IMR-90 (cell line): ENCODE results near the gene STAT3. TPM values are rescaled to one million over a fixed set of nuclear protein-coding genes. Genes with fewer than 3 reads are reported as not detected.

Experiments
- ATAC-seq: fragments of 200-7000 bp; cut with Tn5 transposase; 2 replicates; pipeline ENCODE4 v1.9.1; 2020; ENCODE audit warnings: low read depth, mild to moderate bottlenecking, moderate library complexity
- BruUV-seq: library from RNA; stranded (reverse); fragments of 400-500 nt; replicated peaks from 2 replicates; lab custom pipeline; 2021; lab: Mats Ljungman, UMichigan
- CTCF ChIA-PET: fragments of 300-600 bp; formaldehyde crosslinking; extraction: SDS; loops from one replicate; lab custom pipeline; 2021; ENCODE audit warnings: antibody characterized with exemption; lab: Yijun Ruan, JAX
- POLR2A ChIA-PET: fragments of 300-600 bp; sonication (Branson Sonifier 250); formaldehyde crosslinking; loops from one replicate; lab custom pipeline; 2022; ENCODE audit warnings: antibody characterized with exemption; ENCODE audit not compliant: unreplicated experiment; lab: Charles Lee
- DNase-seq: peaks from one replicate; pipeline ENCODE4 v3.0.0; 2013
- H2AFZ ChIP-seq: replicated peaks from 2 replicates; pipeline ENCODE3; 2013; ENCODE audit warnings: low read length, mild to moderate bottlenecking; ENCODE audit not compliant: poor library complexity
- H2AK5ac ChIP-seq: 2 replicates; pipeline ENCODE4 v1.6.1; 2013; ENCODE audit warnings: low read depth, low read length, inconsistent platforms
- H2AK9ac ChIP-seq: replicated peaks from 2 replicates; pipeline ENCODE3; 2013; ENCODE audit warnings: mild to moderate bottlenecking, low read depth, low read length, moderate library complexity; ENCODE audit not compliant: poor library complexity
- H2BK120ac ChIP-seq: 2 replicates; pipeline ENCODE4 v1.6.1; 2013; ENCODE audit warnings: low read depth, low read length, inconsistent platforms
- H2BK15ac ChIP-seq: 3 replicates; pipeline ENCODE4 v1.6.1; 2013; ENCODE audit warnings: low read depth, low read length, inconsistent platforms
- H2BK20ac ChIP-seq: 2 replicates; pipeline ENCODE4 v1.6.1; 2013; ENCODE audit warnings: low read depth, mild to moderate bottlenecking, inconsistent platforms, low read length, moderate library complexity
- H2BK5ac ChIP-seq: 2 replicates; pipeline ENCODE4 v1.6.1; 2013; ENCODE audit warnings: mild to moderate bottlenecking, low read depth, low read length, inconsistent platforms; ENCODE audit not compliant: poor library complexity, severe bottlenecking
- H3K14ac ChIP-seq: replicated peaks from 2 replicates; pipeline ENCODE4 v1.6.1; 2013; ENCODE audit warnings: low read depth, low read length, inconsistent platforms
- H3K18ac ChIP-seq: 2 replicates; pipeline ENCODE4 v1.6.1; 2013; ENCODE audit warnings: low read depth, low read length, control low read depth
- H3K23ac ChIP-seq: 2 replicates; pipeline ENCODE4 v1.6.1; 2013; ENCODE audit warnings: low read depth, low read length, inconsistent platforms
- H3K27ac ChIP-seq: 2 replicates; pipeline ENCODE4 v1.5.1; 2013; ENCODE audit warnings: mild to moderate bottlenecking, control low read depth, low read length; ENCODE audit not compliant: insufficient read depth
- H3K27me3 ChIP-seq: 2 replicates; pipeline ENCODE4 v1.6.1; 2013; ENCODE audit warnings: low read length; ENCODE audit not compliant: control insufficient read depth, insufficient read depth
- H3K36me3 ChIP-seq: 2 replicates; pipeline ENCODE4 v1.6.1; 2013; ENCODE audit warnings: low read length, mixed read lengths; ENCODE audit not compliant: control insufficient read depth, insufficient read depth
- H3K4ac ChIP-seq: 2 replicates; pipeline ENCODE4 v1.6.1; 2013; ENCODE audit warnings: low read depth, low read length, inconsistent platforms
- H3K4me1 ChIP-seq: 2 replicates; pipeline ENCODE4 v1.6.1; 2013; ENCODE audit warnings: low read length, mixed read lengths; ENCODE audit not compliant: control insufficient read depth, insufficient read depth
- H3K4me2 ChIP-seq: 2 replicates; pipeline ENCODE4 v1.6.1; 2013; ENCODE audit warnings: low read depth, mild to moderate bottlenecking, control low read depth, low read length, moderate library complexity
- H3K4me3 ChIP-seq: 2 replicates; pipeline ENCODE4 v1.5.1; 2013; ENCODE audit warnings: low read depth, mild to moderate bottlenecking, control low read depth, low read length, moderate library complexity; ENCODE audit not compliant: insufficient read depth
- H3K56ac ChIP-seq: 2 replicates; pipeline ENCODE4 v1.6.1; 2013; ENCODE audit warnings: low read length, inconsistent platforms; ENCODE audit not compliant: insufficient read depth; ENCODE audit errors: extremely low read depth
- H3K79me1 ChIP-seq, 2 experiments: 2 replicates each; pipeline ENCODE4 v1.6.1; 2013; ENCODE audit warnings: low read length in 2 of 2, inconsistent platforms in 1 of 2, low read depth in 1 of 2
- H3K9ac ChIP-seq: 2 replicates; pipeline ENCODE4 v1.6.1; 2013; ENCODE audit warnings: low read depth, low read length, control low read depth
- H3K9me1 ChIP-seq: 2 replicates; pipeline ENCODE4 v1.6.1; 2013; ENCODE audit warnings: low read length, inconsistent platforms; ENCODE audit not compliant: insufficient read depth
- H3K9me3 ChIP-seq: 2 replicates; pipeline ENCODE4 v1.6.1; 2013; ENCODE audit warnings: low read length; ENCODE audit not compliant: control insufficient read depth, insufficient read depth
- H4K20me1 ChIP-seq: 2 replicates; pipeline ENCODE4 v1.6.1; 2013; ENCODE audit warnings: low read length, inconsistent platforms; ENCODE audit not compliant: insufficient read depth
- H4K5ac ChIP-seq: 2 replicates; pipeline ENCODE4 v1.6.1; 2013; ENCODE audit warnings: mild to moderate bottlenecking, low read depth, low read length, control low read depth
- H4K8ac ChIP-seq, 2 experiments: 2 replicates each; pipeline ENCODE4 v1.6.1; 2013; ENCODE audit warnings: low read depth in 2 of 2, low read length in 2 of 2, control low read depth in 1 of 2, inconsistent platforms in 1 of 2
- H4K91ac ChIP-seq: 2 replicates; pipeline ENCODE4 v1.6.1; 2013; ENCODE audit warnings: low read depth, low read length, inconsistent platforms; ENCODE audit not compliant: insufficient read depth
- CHD1 ChIP-seq: IDR thresholded peaks from 2 replicates; pipeline ENCODE4 v1.6.1; 2012; ENCODE audit warnings: low read depth, low read length, improper control_type of control experiment
- FOS ChIP-seq: fragments of 150-350 bp; IDR thresholded peaks from 2 replicates; pipeline ENCODE4 v1.6.1; 2016; ENCODE audit warnings: low read depth, low read length
- MXI1 ChIP-seq: IDR thresholded peaks from 2 replicates; pipeline ENCODE4 v1.6.1; 2012; ENCODE audit warnings: low read depth, mild to moderate bottlenecking, low read length, moderate library complexity, borderline replicate concordance
- NFE2L2 ChIP-seq: fragments of 150-350 bp; IDR thresholded peaks from 2 replicates; pipeline ENCODE4 v1.6.1; 2016; ENCODE audit warnings: low read depth, mild to moderate bottlenecking, low read length
- RCOR1 ChIP-seq: IDR thresholded peaks from 2 replicates; pipeline ENCODE4 v1.6.1; 2012; ENCODE audit warnings: mild to moderate bottlenecking, low read length, improper control_type of control experiment; ENCODE audit not compliant: insufficient replicate concordance
- RFX5 ChIP-seq: IDR thresholded peaks from 2 replicates; pipeline ENCODE4 v1.8.0; 2012; ENCODE audit warnings: low read depth, mild to moderate bottlenecking, low read length, moderate library complexity
- USF2 ChIP-seq: fragments of 150-350 bp; IDR thresholded peaks from 2 replicates; pipeline ENCODE4 v1.6.1; 2017; ENCODE audit warnings: mild to moderate bottlenecking, antibody characterized with exemption, low read length, low read depth
- WGBS, 2 experiments: methylation state at CpG; one replicate each; pipeline versions ENCODE4 v1.1.5 to v1.1.7; 2013; ENCODE audit warnings: missing lambda C conversion rate in 2 of 2; ENCODE audit not compliant: insufficient read length in 1 of 2; ENCODE audit errors: extremely low coverage in 2 of 2; 5-methylcytosine and 5-hydroxymethylcytosine counted together
- dilution Hi-C: fragments of 300-500 bp; cut with HindIII; formaldehyde crosslinking; loops from one replicate; pipeline ENCODE4 v1.14.3; 2018; ENCODE audit warnings: low sequenced_read_pairs; ENCODE audit not compliant: unreplicated experiment
- in situ Hi-C: fragments of 300-500 bp; cut with MboI; formaldehyde crosslinking; loops from 3 replicates; pipeline ENCODE4 v1.14.3; 2019; ENCODE audit warnings: low sequenced_read_pairs, inconsistent platforms, mixed read lengths
- intact Hi-C: fragments of 100-400 bp; cut with micrococcal nuclease; formaldehyde crosslinking; loops from 2 replicates; pipeline ENCODE4 v1.10.0; 2022
- polyA plus RNA-seq, 3 experiments: library from polyadenylated mRNA; depleted of rRNA; stranded (reverse); fragments of >200 nt; gene quantifications; 2 replicates each; pipeline ENCODE4 v1.2.3, GENCODE V29; 2012; ENCODE audit warnings: low replicate concordance in 1 of 3
- total RNA-seq: library from RNA; depleted of rRNA; stranded (reverse); fragments of >200 nt; gene quantifications from 2 replicates; pipeline ENCODE4 v1.2.3, GENCODE V29; 2012

STAT3 gene
- total and polyA plus RNA-seq, 2 of the 4 experiments (the other 2 are of a cell fraction) = 47.2 to 66.3 TPM

- Histone ChIP-seq H3K18ac (no peak overlapping the region), H3K4me1 (peaks cover 9% of the 10 kb centered on the region), H3K9me1 (no peaks in the 10 kb centered on the region), H3K27ac (no peak overlapping the region), H2BK120ac (no peak overlapping the region), H2BK5ac (no peak overlapping the region), H3K4ac (no peak overlapping the region), H4K20me1 (no peaks in the 10 kb centered on the region), H3K27me3 (no peaks in the 10 kb centered on the region), H4K8ac (no peak overlapping the region), H3K4me2 (no peak overlapping the region), H4K5ac (no peak overlapping the region), H3K4me3 (no peak overlapping the region), H2AK5ac (no peak overlapping the region), H2AK9ac (no peak overlapping the region), H2BK20ac (no peak overlapping the region), H3K56ac (no peak overlapping the region), H3K9me3 (no peaks in the 10 kb centered on the region), H2BK15ac (no peak overlapping the region), H3K9ac (no peak overlapping the region), H3K79me1 (no peaks in the 10 kb centered on the region), H4K91ac (no peak overlapping the region), H2AFZ (no peak overlapping the region), H3K36me3 (peaks cover 12% of the 10 kb centered on the region), H3K23ac (no peak overlapping the region), H3K14ac (no peak overlapping the region)
- dilution Hi-C loops = no loop called here
- intact Hi-C loops = no loop called here
- POLR2A ChIA-PET = no interaction called here
- no TSS peak for BruUV-seq
- no peak for DNase-seq
- CTCF ChIA-PET = no interaction called here
- no peak for TF ChIP-seq FOS
- TF ChIP-seq RCOR1 = no peak
- no peak for TF ChIP-seq NFE2L2
- TF ChIP-seq USF2 = no peak
- TF ChIP-seq RFX5 = no peak
- no peak for TF ChIP-seq MXI1
- TF ChIP-seq CHD1 = no peak
- in situ Hi-C loops = no loop called here
- 98% methylated on average over 8 of the region's 19 CpGs; no CpG with 5 or more reads in 1 of the 2 experiments for WGBS, 2 experiments
- no peak for ATAC-seq
These were observed 80.8 kb downstream of the STAT3 start for GRCh38 chr17:42307362-42307927.
